Hepatocyte (in vitro differentiated cells): ENCODE data around the gene FILIP1L. TPM values are rescaled to one million over a fixed set of nuclear protein-coding genes. Genes with fewer than 3 reads are reported as not detected.

ENCODE experiments used
- DNase-seq: peaks from one replicate; pipeline ENCODE4 v3.0.0-alpha.2; 2016; ENCODE audit warnings: low spot score
- H2AFZ ChIP-seq: fragments of 200-600 bp; sonication (generic); 2 replicates; pipeline ENCODE4 v1.6.0; 2016; ENCODE audit warnings: antibody characterized with exemption, mild to moderate bottlenecking
- H3K27ac ChIP-seq: fragments of 200-600 bp; sonication (generic); 2 replicates; pipeline ENCODE4 v1.5.1; 2016; ENCODE audit warnings: mild to moderate bottlenecking
- H3K27me3 ChIP-seq: fragments of 200-600 bp; sonication (generic); 2 replicates; pipeline ENCODE4 v1.6.1; 2016
- H3K36me3 ChIP-seq: fragments of 200-600 bp; sonication (generic); replicated peaks from 2 replicates; pipeline ENCODE4 v1.5.1; 2016; ENCODE audit warnings: low read depth; ENCODE audit not compliant: insufficient read depth
- H3K4me1 ChIP-seq: fragments of 200-600 bp; sonication (generic); 2 replicates; pipeline ENCODE4 v1.5.1; 2016; ENCODE audit warnings: mild to moderate bottlenecking, moderate library complexity; ENCODE audit not compliant: insufficient read depth
- H3K4me2 ChIP-seq: fragments of 200-600 bp; sonication (generic); 2 replicates; pipeline ENCODE4 v1.6.0; 2016
- H3K4me3 ChIP-seq: fragments of 200-600 bp; sonication (generic); 2 replicates; pipeline ENCODE4 v1.5.1; 2016; ENCODE audit warnings: mild to moderate bottlenecking
- H3K79me2 ChIP-seq: fragments of 200-600 bp; sonication (generic); 2 replicates; pipeline ENCODE4 v1.6.0; 2017; ENCODE audit warnings: mild to moderate bottlenecking
- H3K9me2 ChIP-seq: fragments of 200-600 bp; sonication (generic); replicated peaks from 2 replicates; pipeline ENCODE4 v1.6.0; 2017; ENCODE audit warnings: mild to moderate bottlenecking; ENCODE audit not compliant: insufficient read depth
- H3K9me3 ChIP-seq: fragments of 200-600 bp; sonication (generic); 2 replicates; pipeline ENCODE4 v1.5.1; 2016; ENCODE audit warnings: low read depth, mild to moderate bottlenecking
- H4K20me1 ChIP-seq: fragments of 200-600 bp; sonication (generic); 2 replicates; pipeline ENCODE4 v1.6.0; 2016; ENCODE audit warnings: mild to moderate bottlenecking; ENCODE audit not compliant: insufficient read depth, poor library complexity, severe bottlenecking
- EZH2 ChIP-seq: fragments of 200-600 bp; sonication (generic); IDR thresholded peaks from 2 replicates; pipeline ENCODE4 v1.6.1; 2016; ENCODE audit warnings: antibody characterized with exemption, mild to moderate bottlenecking, borderline replicate concordance
- EZH2phosphoT487 ChIP-seq: fragments of 200-600 bp; sonication (generic); IDR thresholded peaks from one replicate; pipeline ENCODE4 v1.6.1; 2018; ENCODE audit warnings: antibody characterized with exemption, mild to moderate bottlenecking, low read depth, moderate library complexity; ENCODE audit not compliant: unreplicated experiment, severe bottlenecking
- WGBS: methylation state at CpG from one replicate; pipeline ENCODE4 v1.1.6; 2016; ENCODE audit warnings: low lambda C conversion rate; ENCODE audit errors: missing lambda C conversion rate; 5-methylcytosine and 5-hydroxymethylcytosine counted together
- polyA plus RNA-seq: library from polyadenylated mRNA; unstranded; fragments of >200 nt; fragmentation: Nextera tagmentation; extraction: Ambion mirVana; gene quantifications from 2 replicates; pipeline ENCODE4 v1.2.1, GENCODE V29; 2016
- total RNA-seq: library from RNA; depleted of rRNA; stranded (reverse); fragments of >200 nt; gene quantifications from 2 replicates; pipeline ENCODE4 v1.2.3, GENCODE V29; 2014
- TF ChIP-seq, protein P1 (sequence below): fragments of 200-600 bp; sonication (generic); IDR thresholded peaks from 2 replicates; pipeline ENCODE4 v1.5.1; 2016; ENCODE audit warnings: antibody characterized with exemption, mild to moderate bottlenecking; ENCODE audit not compliant: poor library complexity

The FILIP1L gene
- total and polyA plus RNA-seq, 2 experiments from 2014 or later = 48.2 to 49.4 TPM

DNA sequence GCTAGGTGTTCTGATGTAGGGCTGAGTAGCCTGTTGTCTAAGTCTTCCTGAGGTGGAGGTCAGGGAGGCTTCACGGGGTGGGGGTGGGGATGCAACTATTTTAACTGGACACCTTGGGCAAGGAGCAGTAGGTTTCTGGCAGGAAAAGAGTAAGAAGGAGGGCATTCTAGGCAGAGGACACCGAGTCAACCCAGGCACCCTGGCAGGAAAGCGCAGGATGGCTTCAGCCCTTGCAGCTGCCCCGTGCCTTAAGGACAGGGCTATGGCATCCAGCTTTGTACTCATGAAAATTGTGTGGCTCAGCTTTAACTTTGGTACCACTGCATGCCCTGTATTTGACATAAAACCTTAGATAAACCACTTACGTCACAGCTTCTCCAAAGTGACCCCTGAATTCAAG is 6.4 kb upstream of the FILIP1L start:
- H3K79me2 ChIP-seq = no peaks in the 10 kb centered on the region
- H3K9me3 ChIP-seq = no peaks in the 10 kb centered on the region
- no peak overlapping the region for H3K27ac ChIP-seq
- H3K27me3 ChIP-seq = no peaks in the 10 kb centered on the region
- no peak overlapping the region for H2AFZ ChIP-seq
- no peaks in the 10 kb centered on the region for H3K9me2 ChIP-seq
- H3K4me3 ChIP-seq = no peak overlapping the region
- WGBS = 94% methylated on average over 5 of the region's 5 CpGs
- no peak overlapping the region for H3K4me2 ChIP-seq
- H4K20me1 ChIP-seq = no peaks in the 10 kb centered on the region
- H3K36me3 ChIP-seq = no peaks in the 10 kb centered on the region
- TF ChIP-seq EZH2 (no peak), EZH2phosphoT487 (no peak)
- TF ChIP-seq, protein P1, sequence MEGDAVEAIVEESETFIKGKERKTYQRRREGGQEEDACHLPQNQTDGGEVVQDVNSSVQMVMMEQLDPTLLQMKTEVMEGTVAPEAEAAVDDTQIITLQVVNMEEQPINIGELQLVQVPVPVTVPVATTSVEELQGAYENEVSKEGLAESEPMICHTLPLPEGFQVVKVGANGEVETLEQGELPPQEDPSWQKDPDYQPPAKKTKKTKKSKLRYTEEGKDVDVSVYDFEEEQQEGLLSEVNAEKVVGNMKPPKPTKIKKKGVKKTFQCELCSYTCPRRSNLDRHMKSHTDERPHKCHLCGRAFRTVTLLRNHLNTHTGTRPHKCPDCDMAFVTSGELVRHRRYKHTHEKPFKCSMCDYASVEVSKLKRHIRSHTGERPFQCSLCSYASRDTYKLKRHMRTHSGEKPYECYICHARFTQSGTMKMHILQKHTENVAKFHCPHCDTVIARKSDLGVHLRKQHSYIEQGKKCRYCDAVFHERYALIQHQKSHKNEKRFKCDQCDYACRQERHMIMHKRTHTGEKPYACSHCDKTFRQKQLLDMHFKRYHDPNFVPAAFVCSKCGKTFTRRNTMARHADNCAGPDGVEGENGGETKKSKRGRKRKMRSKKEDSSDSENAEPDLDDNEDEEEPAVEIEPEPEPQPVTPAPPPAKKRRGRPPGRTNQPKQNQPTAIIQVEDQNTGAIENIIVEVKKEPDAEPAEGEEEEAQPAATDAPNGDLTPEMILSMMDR = no peak
- no peaks in the 10 kb centered on the region for H3K4me1 ChIP-seq
- DNase-seq = no peak

GRCh38 chr3:100120012-100120411 is 5.7 kb upstream of the FILIP1L start:
- no peaks in the 10 kb centered on the region for H3K27me3 ChIP-seq
- no peak overlapping the region for H3K4me2 ChIP-seq
- H4K20me1 ChIP-seq = no peaks in the 10 kb centered on the region
- no peaks in the 10 kb centered on the region for H3K9me3 ChIP-seq
- no peaks in the 10 kb centered on the region for H3K36me3 ChIP-seq
- no peak overlapping the region for H3K4me3 ChIP-seq
- no peaks in the 10 kb centered on the region for H3K79me2 ChIP-seq
- H3K27ac ChIP-seq = no peak overlapping the region
- no peak overlapping the region for H2AFZ ChIP-seq
- no peaks in the 10 kb centered on the region for H3K4me1 ChIP-seq
- 27% methylated on average over 1 of the region's 1 CpG for WGBS
- no peaks in the 10 kb centered on the region for H3K9me2 ChIP-seq
- DNase-seq = no peak
- no peak for TF ChIP-seq EZH2
- TF ChIP-seq, protein P1 = no peak
- no peak for TF ChIP-seq EZH2phosphoT487

- TF ChIP-seq, protein P1 = no peak
- TF ChIP-seq EZH2phosphoT487 (no peak), EZH2 (no peak)
- H3K4me2 ChIP-seq = no peak overlapping the region
Observed at GRCh38 chr3:100117093-100117492, 2.8 kb upstream of the FILIP1L start.

GRCh38 chr3:100113723-100114412 is 433 bp downstream of the FILIP1L start:
- TF ChIP-seq, protein P1 = no peak
- TF ChIP-seq EZH2phosphoT487 = no peak
- TF ChIP-seq EZH2 = no peak
- Histone ChIP-seq H3K27ac (no peak overlapping the region), H3K27me3 (no peaks in the 10 kb centered on the region), H3K4me1 (no peaks in the 10 kb centered on the region), H3K79me2 (no peaks in the 10 kb centered on the region), H3K4me2 (no peak overlapping the region), H2AFZ (no peak overlapping the region), H3K9me3 (no peaks in the 10 kb centered on the region), H3K36me3 (no peaks in the 10 kb centered on the region), H3K9me2 (no peaks in the 10 kb centered on the region), H3K4me3 (no peak overlapping the region), H4K20me1 (no peaks in the 10 kb centered on the region)
- 92% methylated on average over 7 of the region's 7 CpGs for WGBS
- no peak for DNase-seq

More at GRCh38 chr3:100117093-100117492, 2.8 kb upstream of the FILIP1L start:
- no peak for DNase-seq
- H3K9me2 ChIP-seq = no peaks in the 10 kb centered on the region
- no peak overlapping the region for H3K27ac ChIP-seq
- no peak overlapping the region for H3K4me3 ChIP-seq
- no peaks in the 10 kb centered on the region for H3K27me3 ChIP-seq
- H2AFZ ChIP-seq = no peak overlapping the region
- no peaks in the 10 kb centered on the region for H3K4me1 ChIP-seq
- no peaks in the 10 kb centered on the region for H3K79me2 ChIP-seq
- H3K9me3 ChIP-seq = no peaks in the 10 kb centered on the region
- H3K36me3 ChIP-seq = no peaks in the 10 kb centered on the region
- WGBS = 97% methylated on average over 4 of the region's 4 CpGs
- no peaks in the 10 kb centered on the region for H4K20me1 ChIP-seq
